Measurements from ENCODE around the gene RBM18.
A peak's percentile ranks its signal among the peaks of the same experiment; 100 is the strongest.

RBM18 gene

GRCh38 chr9:122225312-122226141, 39.1 kb downstream of the RBM18 start:
- DNase-seq (ENCODE audit: low read depth, low spot score) = no peak
- no peak overlapping the region for H3K27ac ChIP-seq

- DNase-seq (ENCODE audit: low read depth, low spot score) = no peak
- no peak overlapping the region for H3K27ac ChIP-seq
Measured at GRCh38 chr9:122223435-122223834, 41.2 kb downstream of the RBM18 start.

GRCh38 chr9:122222791-122223190, 41.8 kb downstream of the RBM18 start:
- no peak overlapping the region for H3K27ac ChIP-seq
- no peak for DNase-seq (ENCODE audit: low read depth, low spot score)

- DNase-seq (ENCODE audit: low read depth, low spot score) = no peak
- H3K27ac ChIP-seq = no peak overlapping the region
Measured at GRCh38 chr9:122221183-122221811, 43.3 kb downstream of the RBM18 start.

- DNase-seq (ENCODE audit: low read depth, low spot score) = no peak
- H3K27ac ChIP-seq = no peak overlapping the region
Measured at GRCh38 chr9:122220673-122221182, 43.9 kb downstream of the RBM18 start.

GRCh38 chr9:122219856-122220672, 44.6 kb downstream of the RBM18 start:
- no peak for DNase-seq (ENCODE audit: low read depth, low spot score)
- H3K27ac ChIP-seq = no peak overlapping the region

GRCh38 chr9:122218935-122219855, 45.4 kb downstream of the RBM18 start:
- DNase-seq (ENCODE audit: low read depth, low spot score) = no peak
- H3K27ac ChIP-seq = no peak overlapping the region

GRCh38 chr9:122218071-122218934, 46.3 kb downstream of the RBM18 start:
- DNase-seq (ENCODE audit: low read depth, low spot score) = no peak
- H3K27ac ChIP-seq = no peak overlapping the region

GRCh38 chr9:122217640-122218039, 47.0 kb downstream of the RBM18 start:
- no peak overlapping the region for H3K27ac ChIP-seq
- DNase-seq (ENCODE audit: low read depth, low spot score) = no peak

- DNase-seq (ENCODE audit: low read depth, low spot score) = no peak
Measured at GRCh38 chr9:122216798-122217418, 47.7 kb downstream of the RBM18 start.

GRCh38 chr9:122216138-122216797, 48.4 kb downstream of the RBM18 start:
- no peak for DNase-seq (ENCODE audit: low read depth, low spot score)
- H3K27ac ChIP-seq = no peak overlapping the region

More at GRCh38 chr9:122216798-122217418, 47.7 kb downstream of the RBM18 start:
- H3K27ac ChIP-seq = no peak overlapping the region

- DNase-seq (ENCODE audit: low read depth, low spot score) = no peak
- H3K27ac ChIP-seq = no peak overlapping the region
Measured at GRCh38 chr9:122215663-122216062, 49.0 kb downstream of the RBM18 start.

GRCh38 chr9:122214507-122214906, 50.1 kb downstream of the RBM18 start:
- no peak for DNase-seq (ENCODE audit: low read depth, low spot score)
- no peak overlapping the region for H3K27ac ChIP-seq

GRCh38 chr9:122213589-122214413, 50.8 kb downstream of the RBM18 start:
- H3K27ac ChIP-seq = no peak overlapping the region
- peak; percentile 29 for DNase-seq (ENCODE audit: low read depth, low spot score)

- H3K27ac ChIP-seq = no peak overlapping the region
- no peak for DNase-seq (ENCODE audit: low read depth, low spot score)
Measured at GRCh38 chr9:122213102-122213588, 51.5 kb downstream of the RBM18 start.

GRCh38 chr9:122212473-122213004, 52.1 kb downstream of the RBM18 start:
- DNase-seq (ENCODE audit: low read depth, low spot score) = no peak
- H3K27ac ChIP-seq = no peak overlapping the region

Data from epithelial cell of prostate (primary cell).